GM23248 (cell line): Measurements from ENCODE around the gene PHRF1.

Experiments used
- EZH2 ChIP-seq: fragments of 200-600 bp; sonication (generic); IDR thresholded peaks from 2 replicates; pipeline ENCODE4 v1.6.1; 2018; ENCODE audit warnings: antibody characterized with exemption, mild to moderate bottlenecking; ENCODE audit not compliant: insufficient read depth, poor library complexity, severe bottlenecking
- EZH2phosphoT487 ChIP-seq: fragments of 200-600 bp; sonication (generic); IDR thresholded peaks from 2 replicates; pipeline ENCODE4 v1.6.1; 2018; ENCODE audit warnings: antibody characterized with exemption, moderate library complexity, mild to moderate bottlenecking, low read depth; ENCODE audit not compliant: insufficient read depth

GRCh38 chr11:606245-606644 is 30.0 kb downstream of the PHRF1 start:
- no peak for TF ChIP-seq EZH2
- TF ChIP-seq EZH2phosphoT487: no peak
